Measurements from ENCODE around the gene RPS26.

GRCh38 chr12:56037161-56037560, 4.6 kb upstream of the RPS26 start:
- TF ChIP-seq CTCF (IDR thresholded peaks at IDR 0.05 in 2 of 3, conservative IDR thresholded peaks at IDR 0.05 in 1 of 3; ENCODE audit: borderline replicate concordance in 1 of 3, insufficient read depth in 1 of 3, low read depth in 2 of 3, low read length in 2 of 3) (no peak), EZH2 (IDR thresholded peaks at IDR 0.05) (no peak), REST (IDR thresholded peaks at IDR 0.05; ENCODE audit: low read depth) (no peak), POLR2AphosphoS5 (IDR thresholded peaks at IDR 0.05; ENCODE audit: low read depth, low read length) (no peak), RAD21 (IDR thresholded peaks at IDR 0.05; ENCODE audit: low read depth) (no peak), FOSL1 (IDR thresholded peaks at IDR 0.05; ENCODE audit: low read depth) (no peak), JUND (IDR thresholded peaks at IDR 0.05) (no peak)

Data from HCT116 (cell line).